ENCODE data around the gene NDUFA3.

Gene NDUFA3

GRCh38 chr19:54155694-54156093 lies 53.0 kb downstream of the NDUFA3 start:
- intact Hi-C loops (cut with DNase I): no loop called here
- no peak for DNase-seq

GRCh38 chr19:54156490-54156889 lies 53.8 kb downstream of the NDUFA3 start:
- intact Hi-C loops (cut with DNase I): no loop called here
- DNase-seq: no peak

GRCh38 chr19:54156953-54157352 lies 54.3 kb downstream of the NDUFA3 start:
- intact Hi-C loops (cut with DNase I): no loop called here
- no peak for DNase-seq

All from head of caudate nucleus (tissue), 42 donors.